GM21367 (cell line): ENCODE results near the gene PFKFB3.

Experiments used
- ATAC-seq: cut with Tn5 transposase; IDR thresholded peaks from one replicate; pipeline ENCODE4 v1.9.1; 2021; ENCODE audit not compliant: unreplicated experiment

Gene PFKFB3

GRCh38 chr10:6219494-6219836 is 16.7 kb downstream of the PFKFB3 start:
- ATAC-seq, result no peak

- no peak for ATAC-seq
Measured at GRCh38 chr10:6220418-6221191, 17.9 kb downstream of the PFKFB3 start.

DNA sequence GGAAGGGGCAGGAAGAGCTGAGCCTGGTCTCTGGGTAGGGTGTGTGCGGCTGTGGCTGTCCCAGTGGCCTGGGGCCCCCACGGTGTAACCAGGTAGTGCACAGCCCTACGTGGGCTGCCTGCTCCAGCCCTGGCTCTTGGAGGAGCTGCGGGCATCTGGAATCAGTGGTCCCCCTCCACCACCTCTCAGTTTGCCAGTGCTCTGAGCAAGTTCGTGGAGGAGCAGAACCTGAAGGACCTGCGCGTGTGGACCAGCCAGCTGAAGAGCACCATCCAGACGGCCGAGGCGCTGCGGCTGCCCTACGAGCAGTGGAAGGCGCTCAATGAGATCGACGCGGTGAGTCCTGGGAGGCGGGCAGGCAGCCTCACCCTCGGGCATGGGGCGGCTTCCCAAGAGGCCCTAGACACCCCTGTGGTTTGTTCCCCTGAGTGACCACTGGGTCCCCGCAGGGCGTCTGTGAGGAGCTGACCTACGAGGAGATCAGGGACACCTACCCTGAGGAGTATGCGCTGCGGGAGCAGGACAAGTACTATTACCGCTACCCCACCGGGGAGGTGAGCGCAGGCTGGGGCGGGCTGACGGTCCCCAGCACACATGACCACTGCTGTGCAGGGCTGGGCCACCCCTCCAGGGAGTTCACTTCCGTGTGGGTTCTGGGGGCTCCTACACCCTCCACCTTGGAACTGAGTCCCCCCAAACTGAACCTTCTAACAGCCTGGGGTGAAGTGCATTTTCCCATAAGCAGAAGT is 18.6 kb downstream of the PFKFB3 start:
- no peak for ATAC-seq

DNA sequence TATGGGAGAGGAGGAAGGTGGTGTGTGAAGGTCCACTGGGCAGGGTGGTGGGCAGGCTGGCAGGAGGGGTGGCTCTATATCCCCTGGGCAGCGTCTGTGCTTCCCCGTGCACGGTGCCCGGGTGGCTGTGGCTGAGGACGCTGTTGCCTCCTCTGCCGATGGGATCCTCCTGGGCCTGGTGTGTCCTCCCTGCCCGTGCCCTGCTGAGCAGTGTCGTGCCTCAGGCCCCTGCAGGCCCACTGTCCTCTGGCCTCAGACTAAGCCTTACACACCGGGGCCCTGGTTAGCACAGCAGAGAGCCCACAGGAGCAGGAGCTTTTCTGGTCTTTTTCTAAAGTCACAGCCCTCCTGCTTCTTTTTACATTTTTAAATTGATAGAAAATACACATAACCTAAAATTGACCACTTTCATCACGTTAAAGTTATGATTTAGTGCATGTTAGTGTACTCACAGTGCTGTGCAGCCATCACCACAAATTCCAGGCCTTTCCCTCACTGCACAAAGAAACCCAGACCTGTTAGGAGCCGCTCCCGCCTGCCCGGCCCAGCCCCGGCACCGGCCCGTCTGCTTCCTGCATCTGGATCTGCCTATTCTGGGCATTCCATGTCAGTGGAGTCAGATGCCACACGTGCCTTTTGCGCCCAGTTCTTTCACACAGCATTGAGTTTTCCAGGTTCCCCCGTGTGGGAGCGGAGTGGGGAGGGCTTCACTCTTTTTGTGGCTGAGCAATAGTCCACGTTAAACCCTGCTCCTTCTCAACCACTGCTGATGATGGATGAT is 19.4 kb downstream of the PFKFB3 start:
- no peak for ATAC-seq

GRCh38 chr10:6222755-6223154 is 20.0 kb downstream of the PFKFB3 start:
- no peak for ATAC-seq

- ATAC-seq, result no peak
Measured at GRCh38 chr10:6223981-6224380, 21.2 kb downstream of the PFKFB3 start.

DNA sequence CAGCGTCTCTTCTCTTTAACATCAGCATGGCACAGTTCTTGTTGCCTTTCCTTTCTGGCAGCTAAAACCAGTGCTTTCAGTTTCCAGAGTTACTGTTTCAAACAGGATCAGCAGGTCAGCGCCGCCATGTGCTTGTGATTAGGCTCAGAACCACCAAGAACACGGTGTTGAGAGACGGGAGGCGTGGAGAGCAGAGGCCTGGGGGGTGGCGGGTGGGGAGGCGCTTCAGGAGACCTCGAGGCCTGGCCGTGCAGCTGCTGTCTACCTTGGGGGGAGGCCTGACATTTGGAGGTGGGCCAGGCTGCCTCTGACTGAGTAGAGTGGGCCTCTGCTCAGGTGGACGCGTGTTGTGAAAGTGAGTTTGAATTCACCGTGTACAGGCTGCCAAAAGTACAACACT is 22.0 kb downstream of the PFKFB3 start:
- ATAC-seq, result no peak

- ATAC-seq, result no peak
Measured at GRCh38 chr10:6225263-6225814, 22.6 kb downstream of the PFKFB3 start.

DNA sequence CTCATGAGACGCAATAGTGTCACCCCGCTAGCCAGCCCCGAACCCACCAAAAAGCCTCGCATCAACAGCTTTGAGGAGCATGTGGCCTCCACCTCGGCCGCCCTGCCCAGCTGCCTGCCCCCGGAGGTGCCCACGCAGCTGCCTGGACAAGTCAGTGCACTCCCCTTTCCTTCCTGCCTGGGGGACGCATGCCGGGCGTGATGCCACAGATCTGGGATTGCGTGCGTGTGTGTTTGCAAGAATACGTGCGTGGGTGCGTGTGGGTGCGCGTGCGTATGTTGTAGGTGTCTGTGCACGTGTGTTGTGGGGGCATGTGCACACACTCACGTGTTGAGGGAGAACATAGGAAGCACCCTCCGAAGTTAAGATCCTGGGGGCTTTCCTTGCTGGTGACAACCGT is 23.5 kb downstream of the PFKFB3 start:
- ATAC-seq, result no peak

DNA sequence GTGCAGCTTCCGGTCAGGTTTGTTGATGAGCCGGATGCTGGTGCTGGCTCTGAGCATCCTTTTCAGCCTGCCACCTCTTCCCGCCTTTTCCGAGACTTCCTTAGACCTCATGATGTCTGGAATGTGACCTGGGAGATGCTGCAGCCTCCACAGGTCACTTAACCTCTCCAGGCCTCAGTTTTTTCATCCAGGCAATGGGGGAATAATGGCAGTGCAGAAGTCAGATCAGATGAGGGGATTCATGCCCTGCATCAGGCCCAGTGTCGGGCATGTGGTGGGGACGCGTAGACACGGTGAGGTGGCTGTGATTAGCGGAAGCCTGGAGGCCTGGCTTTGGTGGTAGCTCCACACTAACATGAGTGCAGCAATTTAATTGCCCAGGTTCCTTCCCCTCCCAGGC is 24.6 kb downstream of the PFKFB3 start:
- ATAC-seq, result no peak

GRCh38 chr10:6228010-6228511 is 25.3 kb downstream of the PFKFB3 start:
- no peak for ATAC-seq

DNA sequence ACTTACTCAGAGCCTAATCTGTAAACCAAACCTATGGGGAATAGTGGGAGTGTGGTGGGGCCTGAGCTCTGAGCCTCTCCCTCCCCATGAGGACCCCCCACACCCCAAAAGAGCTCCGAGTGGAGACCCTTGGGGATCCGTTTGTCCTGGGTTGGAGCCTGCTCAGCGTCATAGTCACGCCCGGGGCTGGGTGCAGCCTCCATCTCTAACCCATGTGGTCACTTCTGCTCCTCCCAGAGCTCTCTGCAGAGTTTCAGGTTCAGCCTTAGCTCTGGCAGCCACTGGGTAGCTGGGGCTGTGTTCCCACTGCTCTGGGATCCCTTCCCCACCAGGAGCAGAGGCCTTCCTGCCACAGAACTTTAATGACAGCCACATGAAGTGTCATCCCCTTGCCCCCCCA is 25.9 kb downstream of the PFKFB3 start:
- ATAC-seq, result no peak

- ATAC-seq, result no peak
Measured at GRCh38 chr10:6229290-6229689, 26.6 kb downstream of the PFKFB3 start.

- no peak for ATAC-seq
Measured at GRCh38 chr10:6229746-6230145, 27.0 kb downstream of the PFKFB3 start.

- no peak for ATAC-seq
Measured at GRCh38 chr10:6230315-6230714, 27.6 kb downstream of the PFKFB3 start.

- no peak for ATAC-seq
Measured at GRCh38 chr10:6231146-6231545, 28.4 kb downstream of the PFKFB3 start.

DNA sequence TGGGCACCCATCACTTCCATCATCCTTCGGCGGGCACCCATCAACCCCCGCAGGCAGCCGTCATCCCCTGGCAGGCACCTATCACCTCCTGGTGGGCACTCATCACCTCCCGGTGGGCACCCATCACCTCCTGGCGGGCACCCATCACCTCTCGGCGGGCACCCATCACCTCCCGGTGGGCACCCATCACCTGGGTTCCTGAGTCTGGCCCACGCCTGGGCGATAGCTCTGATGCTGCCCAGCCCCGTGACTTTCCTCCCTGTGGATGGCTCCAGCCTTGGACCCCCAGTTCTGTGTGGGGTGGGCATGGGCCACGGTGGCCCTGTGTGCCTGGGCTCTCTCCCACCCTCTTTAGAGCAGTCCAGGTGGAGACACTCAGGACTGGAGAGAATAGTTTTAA is 29.0 kb downstream of the PFKFB3 start:
- ATAC-seq, result no peak

GRCh38 chr10:6232225-6232807 is 29.6 kb downstream of the PFKFB3 start:
- no peak for ATAC-seq

- ATAC-seq, result no peak
Measured at GRCh38 chr10:6232846-6233724, 30.4 kb downstream of the PFKFB3 start.

- no peak for ATAC-seq
Measured at GRCh38 chr10:6233725-6234277, 31.1 kb downstream of the PFKFB3 start.
